ENCODE measurements around the gene GDPD5.

GDPD5 gene

DNA sequence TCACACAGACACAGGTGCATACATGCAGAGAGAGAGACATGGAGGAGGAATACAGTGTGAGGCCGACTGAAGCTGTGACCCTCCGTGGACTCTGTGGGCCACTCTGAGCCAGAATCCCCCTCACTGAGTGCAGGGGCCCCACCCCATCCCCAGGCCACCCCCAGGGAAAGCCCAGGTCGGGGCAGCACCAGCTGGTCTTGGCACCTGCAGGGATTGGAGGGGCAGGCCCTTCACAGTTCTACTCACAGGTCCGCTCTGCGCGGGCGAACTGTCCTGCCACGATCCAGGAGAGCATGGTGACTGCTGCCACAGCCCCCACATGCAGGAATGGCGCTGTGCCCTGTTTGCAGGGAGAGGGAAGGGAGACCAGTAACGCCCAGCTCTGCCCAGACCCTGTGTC, 76.5 kb downstream of the GDPD5 start:
- DNase-seq (ENCODE audit: low read depth), result no peak

DNA sequence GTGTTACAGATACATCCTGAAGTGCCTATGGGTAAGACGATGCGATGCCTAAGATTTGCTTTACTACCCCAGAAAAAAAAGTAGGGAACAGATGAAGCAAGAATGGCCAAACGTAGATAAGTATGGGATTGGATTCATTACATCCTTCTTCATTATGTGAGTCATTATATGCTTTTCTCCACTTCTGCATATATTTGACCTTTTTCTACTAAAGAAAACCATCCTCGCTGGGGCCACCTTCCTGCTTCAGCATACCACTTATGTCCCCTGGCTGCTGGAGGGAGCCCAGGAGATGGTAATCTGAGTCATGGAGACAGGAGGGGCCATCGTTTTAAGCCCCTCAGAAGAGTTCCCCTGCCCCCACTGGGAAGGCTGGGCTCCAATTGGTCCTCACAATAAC, 78.3 kb downstream of the GDPD5 start:
- no peak for DNase-seq (ENCODE audit: low read depth)

DNA sequence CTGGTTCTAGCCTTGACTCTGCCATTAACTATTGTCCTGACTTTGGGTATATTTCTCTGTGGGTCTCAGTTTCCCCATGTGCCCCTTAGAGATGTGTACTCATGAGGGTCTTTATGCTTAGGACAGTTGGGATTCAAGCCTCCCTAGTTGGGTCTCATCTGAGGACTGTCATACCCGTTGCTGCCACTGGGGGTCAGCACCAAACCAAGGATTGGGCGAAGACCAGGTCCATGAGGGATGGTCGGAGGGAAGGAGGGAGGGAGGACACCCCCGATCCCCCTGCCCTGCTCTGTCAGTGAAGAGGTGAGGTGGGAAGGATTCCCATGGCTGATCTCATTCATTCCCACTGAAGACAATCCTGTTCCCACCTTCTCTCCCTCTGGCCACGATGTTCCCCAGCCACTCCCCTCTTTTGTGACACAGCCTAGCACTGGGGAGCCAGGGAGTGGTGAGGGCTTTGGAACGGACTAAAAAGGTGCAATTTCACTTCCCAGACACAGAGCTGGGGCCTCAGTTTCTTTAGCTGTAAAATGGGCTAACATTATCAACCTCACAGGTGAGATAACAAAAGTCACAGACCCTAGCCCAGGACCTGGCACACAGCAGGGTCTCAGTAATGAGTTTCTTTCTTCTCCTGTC, 80.3 kb downstream of the GDPD5 start:
- DNase-seq (ENCODE audit: low read depth), result peak; percentile 67

DNA sequence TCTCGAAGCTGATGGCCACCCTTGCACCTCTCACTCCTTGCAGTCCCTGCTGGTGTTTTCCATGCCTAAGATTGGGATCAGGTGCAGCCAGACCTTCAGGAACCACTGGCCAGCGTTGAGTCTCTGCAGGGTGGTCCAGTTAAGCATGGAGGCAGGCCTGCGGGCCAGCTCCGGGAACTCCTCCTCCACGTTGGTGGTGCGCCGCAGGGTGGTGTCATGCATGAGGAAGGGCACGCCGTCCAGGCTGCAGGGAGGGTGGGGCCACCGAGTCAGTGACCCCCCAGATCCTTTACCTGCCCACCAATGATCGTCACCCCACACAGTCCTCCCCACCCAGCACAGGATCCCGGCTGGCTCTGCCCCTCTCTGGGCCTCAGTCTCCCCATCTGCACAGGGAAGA, 82.7 kb downstream of the GDPD5 start:
- DNase-seq (ENCODE audit: low read depth), result no peak

DNA sequence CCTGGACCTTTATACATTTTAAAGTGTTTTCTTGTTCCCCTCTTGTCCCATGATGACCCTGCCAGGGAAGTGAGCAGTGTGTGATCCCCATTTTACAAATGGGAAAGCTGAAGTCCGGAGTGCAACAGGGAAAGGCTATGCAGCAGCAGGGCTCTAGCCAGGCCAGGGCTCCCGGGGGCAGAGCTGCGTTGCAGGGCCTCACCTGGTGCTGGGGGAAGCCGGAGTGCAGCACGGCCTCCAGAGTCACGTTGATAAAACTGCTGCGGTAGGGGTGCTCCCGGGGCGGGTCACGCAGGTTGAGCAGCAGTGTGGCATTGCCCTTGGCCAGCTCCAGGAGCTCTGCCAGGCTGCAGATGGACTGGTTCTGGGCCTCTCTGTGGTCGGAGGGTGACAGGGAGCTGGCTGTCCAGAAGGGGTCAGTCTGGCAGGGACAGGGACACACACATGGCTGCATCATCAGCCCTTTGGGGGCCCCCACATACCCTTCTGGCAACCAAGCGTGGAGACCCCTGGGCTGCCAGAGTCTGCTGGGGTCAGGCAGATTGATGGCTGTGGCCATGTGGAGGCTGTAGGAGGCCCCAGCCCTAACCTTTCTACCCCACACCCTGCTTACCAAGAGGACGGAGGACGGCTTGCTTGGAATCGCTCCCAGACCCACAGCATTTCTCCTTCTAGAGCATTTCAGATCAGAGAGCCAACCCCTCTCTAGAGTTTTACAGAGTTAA, 83.4 kb downstream of the GDPD5 start:
- no peak for DNase-seq (ENCODE audit: low read depth)

DNA sequence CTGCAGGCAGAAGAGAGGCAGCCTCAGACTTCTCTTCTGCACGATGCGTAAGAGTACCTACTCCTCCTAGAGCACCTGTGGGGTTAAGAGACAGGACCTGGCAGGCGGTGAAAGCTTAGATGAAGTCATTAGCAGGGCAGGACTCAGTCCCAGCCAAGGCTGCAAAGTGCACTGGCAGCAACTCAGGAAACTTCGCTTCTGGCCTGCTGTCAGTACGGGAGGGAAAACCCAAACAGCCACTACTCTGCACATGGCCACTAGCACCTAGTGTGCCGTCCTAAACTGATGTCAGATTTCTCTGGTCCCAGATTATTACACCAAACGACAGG, 84.0 kb downstream of the GDPD5 start:
- no peak for DNase-seq (ENCODE audit: low read depth)

DNA sequence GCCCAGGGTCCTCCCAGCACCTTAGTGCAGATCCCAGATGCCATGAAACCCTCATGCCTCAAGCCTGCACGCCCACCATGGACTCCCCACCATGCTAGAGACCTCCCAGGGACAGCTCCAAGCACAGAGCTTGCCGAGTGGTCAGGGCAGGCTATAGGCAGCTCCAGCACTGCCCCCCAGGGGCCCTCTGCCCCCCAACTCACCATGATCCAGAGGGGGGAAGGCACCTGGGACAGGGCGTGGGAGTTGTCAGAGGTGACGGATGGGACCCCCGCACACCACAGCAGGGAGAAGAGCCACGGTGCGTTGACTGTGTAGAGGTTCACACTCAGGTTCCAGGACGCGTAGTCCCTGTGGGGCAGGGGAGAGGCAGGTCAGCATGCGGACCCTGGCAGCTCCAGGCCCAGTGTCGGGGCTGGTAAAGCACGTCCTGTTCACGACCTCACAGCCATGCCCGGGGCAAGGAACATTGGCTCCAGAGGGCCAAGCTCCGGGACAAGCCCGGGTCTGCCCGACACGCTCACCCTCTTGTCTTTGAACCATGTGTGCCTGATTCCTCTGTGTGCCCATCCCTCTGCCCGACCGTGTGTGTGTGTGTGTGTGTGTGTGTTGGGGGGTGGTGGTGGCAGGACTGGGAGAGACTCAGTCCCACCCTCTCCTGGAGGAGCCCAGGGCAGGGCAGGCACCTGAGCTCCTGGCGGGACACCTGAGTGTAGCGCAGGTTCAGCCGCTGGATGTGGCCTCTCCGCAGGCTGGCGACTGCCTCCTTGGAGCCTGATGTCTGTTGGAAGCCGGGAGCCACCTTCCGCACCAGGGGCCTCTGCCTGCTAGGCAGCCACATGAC, 84.6 kb downstream of the GDPD5 start:
- no peak for DNase-seq (ENCODE audit: low read depth)

DNA sequence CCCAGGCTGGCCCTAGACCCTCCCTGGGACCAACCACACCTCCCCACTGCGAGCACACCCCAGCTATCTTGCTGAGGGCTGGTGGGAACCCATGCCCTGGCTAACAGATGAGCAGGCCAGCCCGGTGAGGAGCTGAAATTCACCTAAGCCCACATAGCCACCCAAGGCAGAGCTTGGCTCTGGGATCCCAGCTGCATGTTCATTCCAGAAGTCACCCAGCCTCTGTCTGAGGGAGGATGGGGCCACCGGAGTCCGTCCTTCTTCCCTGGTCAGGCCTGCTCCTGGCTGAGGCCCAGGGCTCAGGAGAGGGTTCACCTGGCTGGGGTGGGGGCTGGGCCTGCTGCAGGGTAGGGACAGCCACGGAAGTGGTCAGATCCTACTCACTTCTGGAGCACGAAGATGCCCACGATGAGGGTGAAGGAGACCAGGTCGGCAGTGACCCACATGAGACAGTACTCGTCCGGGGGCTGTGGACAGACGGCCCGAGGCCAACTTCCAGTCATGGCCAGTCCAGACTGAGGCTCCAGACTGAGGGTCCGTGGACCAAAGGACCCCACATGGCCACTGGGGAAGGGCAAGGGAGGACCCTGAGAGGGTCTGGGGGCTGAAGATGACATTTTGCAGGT, 86.1 kb downstream of the GDPD5 start:
- DNase-seq (ENCODE audit: low read depth), result no peak

DNA sequence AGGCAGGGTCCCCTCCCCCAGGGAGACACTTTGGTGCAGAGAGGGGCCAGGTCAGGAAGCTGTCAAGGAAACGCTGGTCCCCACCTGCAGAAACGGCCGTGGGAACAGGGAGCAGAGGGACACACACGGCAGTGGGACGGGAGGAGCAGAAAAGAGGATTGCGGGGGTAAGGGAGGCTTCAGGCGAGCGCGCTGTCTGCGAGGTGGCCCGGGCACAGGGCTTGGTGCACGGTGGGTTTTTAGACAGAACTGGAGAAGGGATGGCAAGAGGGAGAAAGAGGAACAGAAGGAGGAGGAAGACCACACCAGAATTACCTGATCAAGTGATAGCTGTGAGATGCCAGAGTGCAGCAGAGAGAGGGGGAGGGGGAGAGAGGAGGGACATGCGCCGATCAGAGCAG, 86.7 kb downstream of the GDPD5 start:
- DNase-seq (ENCODE audit: low read depth), result no peak

DNA sequence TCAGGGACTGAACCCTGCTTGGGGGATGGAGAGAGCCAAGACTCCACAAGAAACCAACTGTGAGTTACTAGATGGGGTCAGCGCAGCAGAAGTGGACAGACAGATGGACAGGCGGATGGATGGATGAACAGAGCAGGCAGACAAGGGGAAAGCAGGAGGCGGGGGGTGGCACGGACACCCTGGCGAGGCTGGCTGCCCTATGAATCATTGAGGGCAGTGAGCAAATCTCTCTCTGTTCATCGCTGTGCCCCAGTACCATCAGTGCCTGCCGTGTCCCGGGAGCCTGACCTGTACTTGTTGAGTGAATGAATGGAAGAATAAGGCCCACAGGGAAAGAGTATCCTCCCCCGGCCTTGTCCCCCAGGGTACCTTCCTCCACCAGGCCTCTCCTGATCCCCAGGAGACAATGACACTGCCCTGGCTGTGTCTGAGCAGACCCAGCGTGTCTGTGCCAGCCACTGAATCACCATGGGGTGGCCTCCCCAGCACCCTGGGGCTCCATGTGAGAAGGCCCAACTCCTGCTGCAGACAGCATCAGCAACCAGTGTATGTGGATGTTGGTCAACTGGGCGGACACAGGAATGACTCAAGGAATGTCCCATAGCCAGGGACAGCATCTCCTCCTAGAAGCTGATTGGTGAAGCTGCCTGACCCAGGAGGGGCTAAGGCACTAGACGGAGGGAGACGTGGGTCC, 87.6 kb downstream of the GDPD5 start:
- DNase-seq (ENCODE audit: low read depth), result peak; percentile 57

DNA sequence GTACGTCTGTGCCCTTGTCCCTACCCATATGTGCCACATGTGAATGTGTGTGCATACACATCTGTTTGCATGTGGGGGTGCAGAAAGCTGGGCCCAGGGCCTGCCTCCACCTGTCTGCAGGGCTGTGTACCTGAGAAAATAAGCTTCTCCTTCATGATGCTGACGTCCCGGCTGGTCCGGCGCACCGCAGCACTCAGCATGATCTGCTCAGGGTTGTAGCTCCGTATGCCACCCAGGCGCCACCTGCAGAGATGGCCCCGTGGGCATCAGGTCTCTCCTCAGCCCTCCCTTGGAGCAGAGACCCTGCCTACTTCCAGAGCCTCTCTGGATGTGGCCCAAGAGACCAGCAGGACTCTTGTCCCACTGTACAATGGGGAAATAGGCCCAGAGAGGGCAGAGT, 88.9 kb downstream of the GDPD5 start:
- DNase-seq (ENCODE audit: low read depth), result no peak

DNA sequence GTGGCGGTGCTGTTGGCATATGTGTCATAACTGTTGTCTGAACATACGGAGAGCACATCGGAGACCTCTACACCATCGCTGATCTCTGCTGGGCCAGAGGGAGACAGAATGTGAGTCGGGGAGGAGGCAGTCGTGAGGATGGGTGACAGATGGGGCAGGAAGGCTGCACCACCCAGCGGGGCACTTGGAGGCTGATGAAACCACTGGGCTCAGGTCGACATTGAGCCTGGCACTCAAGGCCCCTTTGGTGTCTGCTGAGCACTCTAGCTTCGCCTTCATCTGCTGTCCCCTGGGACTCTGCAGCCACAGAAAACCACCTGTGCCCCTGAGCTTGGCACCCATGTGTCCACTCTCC, 90.2 kb downstream of the GDPD5 start:
- no peak for DNase-seq (ENCODE audit: low read depth)

DNA sequence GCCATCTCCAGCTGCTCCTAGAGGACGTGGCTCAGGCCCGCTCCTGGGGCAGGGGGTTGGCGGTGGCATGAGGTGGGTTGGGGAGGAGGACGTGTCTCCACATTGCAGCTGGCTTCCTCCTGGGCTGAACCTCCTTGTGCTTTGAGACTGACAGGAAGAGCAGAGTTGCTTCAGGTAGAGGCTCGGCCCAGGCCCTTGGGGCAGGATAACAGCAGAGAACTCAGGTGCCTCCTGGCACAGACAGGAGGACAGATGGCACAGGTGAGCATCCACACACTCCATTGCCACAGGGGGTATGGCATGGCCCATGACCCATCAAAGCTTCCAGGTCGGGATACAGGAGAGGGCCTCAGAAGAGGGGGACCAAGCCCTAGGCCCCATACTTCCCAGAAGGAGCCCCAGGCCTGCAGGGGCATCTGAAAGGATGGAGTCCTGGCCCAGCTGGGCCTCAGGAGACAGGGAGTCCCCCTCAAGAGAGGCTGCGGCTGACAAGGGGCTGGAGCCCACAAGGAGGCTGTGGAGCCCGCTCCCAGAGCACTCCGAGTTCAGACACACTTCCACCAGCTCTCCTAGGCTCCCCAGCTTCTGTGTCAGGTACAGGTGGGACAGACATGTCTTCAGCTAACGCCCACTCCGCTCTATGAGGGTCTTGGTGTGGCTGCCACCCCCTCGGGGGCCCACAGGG, 90.7 kb downstream of the GDPD5 start:
- no peak for DNase-seq (ENCODE audit: low read depth)

DNA sequence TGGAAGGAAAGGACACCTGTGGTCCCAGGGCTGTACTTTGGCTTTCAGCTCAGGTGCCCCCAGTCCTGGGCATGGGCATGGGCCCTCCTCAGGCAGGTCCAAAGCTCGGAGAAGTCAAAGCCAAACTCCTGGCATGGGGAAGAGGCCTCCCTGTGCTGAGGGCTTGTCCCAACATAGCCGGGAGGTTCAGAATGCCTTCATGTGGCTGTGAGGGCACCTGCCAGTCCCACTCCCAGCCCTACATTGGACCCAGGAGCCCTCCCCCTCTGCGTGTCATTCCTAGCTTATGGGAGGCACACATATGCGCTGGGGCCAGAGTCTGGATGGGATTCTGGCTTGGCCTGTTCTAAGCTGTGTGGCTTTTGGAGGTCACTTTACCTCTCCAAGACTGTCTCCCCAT, 91.7 kb downstream of the GDPD5 start:
- no peak for DNase-seq (ENCODE audit: low read depth)

DNA sequence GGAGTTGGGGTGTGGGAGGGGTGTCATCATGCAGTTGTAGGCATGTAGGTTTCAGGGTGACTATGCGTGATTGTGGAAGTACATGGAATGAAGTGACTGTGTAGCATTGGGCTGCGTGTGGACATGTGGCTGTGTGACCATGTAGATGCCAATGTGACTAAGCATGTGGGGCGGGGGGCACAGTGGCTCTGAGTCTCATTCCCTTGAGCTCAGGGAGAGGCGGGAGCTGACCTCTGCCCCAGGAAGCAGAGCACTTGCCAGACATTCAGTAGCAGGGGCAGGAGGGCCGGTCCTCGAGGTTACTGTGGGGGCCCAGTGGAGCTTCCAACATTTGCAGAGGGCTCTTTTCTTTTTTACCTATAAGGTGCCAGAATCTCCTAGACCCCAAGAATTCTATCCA, 92.3 kb downstream of the GDPD5 start:
- DNase-seq (ENCODE audit: low read depth), result no peak

DNA sequence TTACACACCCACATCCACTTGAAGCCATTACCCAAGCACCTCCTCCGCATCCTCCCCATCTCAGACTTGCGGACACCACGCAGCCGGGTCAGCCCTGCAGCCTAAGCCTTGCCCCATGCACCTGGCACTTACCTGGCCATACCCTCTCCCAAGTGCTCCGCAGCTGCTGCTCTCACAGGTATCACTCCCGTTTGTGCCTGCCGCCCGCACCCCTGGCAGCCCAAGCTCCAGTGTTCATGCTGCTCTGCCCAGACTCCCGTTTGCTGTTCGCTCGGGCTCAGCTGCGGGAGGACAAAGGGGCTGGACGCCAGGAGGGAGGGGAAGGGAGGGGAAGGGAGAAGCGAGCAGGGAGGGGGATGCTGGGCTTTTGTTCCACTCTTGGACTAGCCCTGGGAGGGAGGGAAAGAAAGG, 92.8 kb downstream of the GDPD5 start, which contains the start of gene KLHL35:
Gene KLHL35, minus strand, starts transcription at position 293 of the 411 bp plus-strand sequence. CDS start 2,574 bp downstream, outside the sequence.
- no peak for DNase-seq (ENCODE audit: low read depth)

DNA sequence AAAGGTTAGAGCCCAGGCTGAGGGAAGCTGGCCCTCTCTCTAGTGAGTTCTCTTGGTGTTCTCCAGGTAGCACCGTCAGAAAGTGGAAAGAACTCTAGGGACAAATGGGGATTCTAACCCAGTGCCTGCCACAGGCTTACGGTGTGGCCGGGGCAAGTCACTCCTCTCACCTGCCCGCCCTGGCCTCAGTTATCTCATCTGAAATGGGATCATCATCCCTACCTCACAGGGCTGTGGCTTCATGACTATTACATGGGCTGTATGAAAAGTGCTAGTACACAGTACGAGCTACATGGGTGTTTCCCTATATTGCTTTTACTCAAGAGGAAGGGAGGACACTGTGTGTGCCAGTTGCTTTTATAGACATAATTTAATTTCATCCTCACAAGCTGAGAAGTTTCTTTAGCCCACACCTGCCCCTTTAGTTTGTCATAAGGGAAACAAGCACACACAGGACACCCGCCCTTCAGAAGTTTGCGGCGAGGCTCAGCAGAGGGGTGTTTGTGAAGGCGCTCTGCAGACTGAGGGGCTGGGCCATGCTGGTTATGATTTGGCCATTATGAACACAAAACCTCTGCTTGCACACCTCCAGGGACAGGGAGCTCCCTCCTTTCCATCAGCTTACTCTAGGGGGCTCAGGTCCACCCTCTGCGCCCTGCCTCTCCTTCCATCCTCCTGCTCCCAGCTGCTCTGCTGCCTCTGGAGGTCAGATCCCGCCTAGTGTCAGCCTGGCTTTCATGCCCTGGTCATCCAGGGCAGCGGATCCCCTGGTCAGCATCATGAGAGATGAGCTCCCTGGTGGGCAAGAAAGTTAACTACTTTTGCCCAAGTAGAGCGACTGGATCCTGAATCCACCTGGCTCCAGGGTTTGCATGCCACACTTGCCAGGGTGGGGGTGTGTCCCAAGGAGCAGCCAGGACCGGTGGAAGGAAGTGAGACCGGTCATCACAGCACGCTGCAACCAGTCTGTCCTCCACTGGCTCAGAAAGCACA, 93.9 kb downstream of the GDPD5 start:
- DNase-seq (ENCODE audit: low read depth), result peak; percentile 11

DNA sequence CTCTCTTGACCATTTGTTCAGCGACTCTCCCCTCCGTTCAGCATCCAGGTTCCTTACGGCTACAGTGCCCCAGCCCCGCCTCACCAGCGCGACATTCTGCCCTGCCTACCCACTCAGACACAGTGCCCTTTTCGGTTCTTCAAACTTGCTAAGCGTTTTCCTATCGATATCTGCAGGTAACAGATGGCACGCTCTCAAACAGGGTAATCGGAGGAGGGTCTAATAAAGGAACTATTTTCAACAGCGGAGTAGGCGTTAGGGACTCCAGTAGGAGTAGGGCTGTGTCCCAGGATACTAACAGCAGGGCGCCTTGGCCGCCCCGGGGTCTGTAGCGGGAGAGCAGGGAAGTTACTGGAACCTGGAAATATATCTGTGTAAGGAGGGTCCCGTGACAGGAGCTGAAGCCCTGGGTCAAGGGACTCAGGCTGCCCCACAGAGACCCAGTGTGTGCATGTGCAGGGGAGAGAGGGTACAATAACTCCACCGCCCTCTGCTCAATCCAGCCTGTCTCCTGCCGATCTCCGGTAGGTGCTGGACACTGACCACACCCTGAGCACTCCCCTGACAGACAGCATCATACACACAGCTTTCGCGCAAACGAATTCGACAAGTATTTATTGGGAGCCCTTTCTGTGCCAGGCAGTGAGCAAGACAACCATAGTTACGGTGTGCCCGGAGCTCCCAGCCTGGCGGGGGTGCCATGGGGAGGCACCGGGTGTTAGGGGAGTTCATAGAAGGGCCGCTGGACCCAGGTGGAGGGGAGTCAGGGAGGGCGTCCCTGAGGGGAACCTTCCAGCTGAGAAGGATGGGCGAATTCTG, 94.8 kb downstream of the GDPD5 start:
- no peak for DNase-seq (ENCODE audit: low read depth)
